ENCODE data around the gene PXYLP1.

PXYLP1 gene

DNA sequence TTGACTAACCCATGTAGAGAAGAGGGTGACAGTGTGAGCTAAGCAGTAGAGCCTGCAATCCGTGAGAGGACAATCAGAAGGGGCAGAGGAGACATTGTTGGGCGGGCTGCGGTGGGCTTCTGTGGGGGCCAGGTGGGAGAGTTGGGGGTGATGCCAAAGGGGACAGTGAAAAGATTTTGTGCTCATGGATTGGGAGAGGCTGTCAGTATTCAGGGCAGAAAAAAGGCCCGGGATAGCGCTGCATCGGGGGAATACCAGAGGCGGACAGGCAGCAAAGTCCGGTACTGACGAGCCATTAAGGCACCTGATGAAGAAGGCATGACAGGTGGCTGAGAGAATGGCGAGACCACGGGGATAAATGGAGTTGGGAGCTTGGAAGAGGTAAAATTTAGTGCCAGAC is 1.3 kb upstream of the PXYLP1 start:
- DNase-seq = no peak

DNA sequence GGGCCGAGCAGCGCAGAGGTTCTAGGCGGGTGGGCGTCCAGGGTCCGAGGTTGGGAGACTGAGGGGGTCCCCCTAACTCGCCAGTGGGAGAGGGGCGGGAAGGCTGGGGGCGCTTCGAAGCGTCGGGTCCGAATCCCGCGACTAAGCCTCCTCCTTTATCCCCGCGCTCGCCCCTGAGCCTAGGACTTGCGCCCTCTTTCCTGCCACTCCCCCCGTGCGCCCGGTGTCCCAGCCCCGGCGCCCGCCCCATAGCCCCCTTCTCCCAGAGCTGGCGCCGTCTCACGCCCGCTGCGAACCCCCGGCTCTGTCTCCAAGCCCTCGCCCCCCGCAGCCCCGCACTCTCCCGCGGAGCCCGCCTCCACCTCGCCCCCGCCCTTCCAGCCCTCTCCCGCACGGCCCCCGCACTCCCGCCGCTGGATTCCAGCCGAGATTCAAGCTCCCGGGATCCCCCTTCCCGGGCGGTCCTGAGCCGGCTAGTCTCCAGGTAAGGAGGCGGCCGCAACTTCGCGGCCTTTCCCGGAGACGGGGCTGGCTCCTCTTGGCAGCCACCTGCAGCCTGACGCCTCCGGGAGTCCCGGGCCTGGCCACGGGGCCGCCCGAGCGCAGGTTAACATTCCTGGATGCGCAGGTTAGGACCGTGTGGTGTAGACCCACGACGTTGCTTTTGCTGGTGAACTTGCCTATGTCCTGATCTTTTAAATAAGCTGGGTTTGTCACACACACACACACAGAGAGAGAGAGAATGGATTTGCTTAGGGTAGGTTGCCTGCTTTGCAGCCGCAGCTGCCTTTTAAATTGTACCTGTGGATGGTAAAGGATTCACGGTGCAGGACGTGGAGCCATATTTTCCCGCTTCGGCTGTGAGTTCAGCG is 563 bp downstream of the PXYLP1 start:
- no peak for DNase-seq

DNA sequence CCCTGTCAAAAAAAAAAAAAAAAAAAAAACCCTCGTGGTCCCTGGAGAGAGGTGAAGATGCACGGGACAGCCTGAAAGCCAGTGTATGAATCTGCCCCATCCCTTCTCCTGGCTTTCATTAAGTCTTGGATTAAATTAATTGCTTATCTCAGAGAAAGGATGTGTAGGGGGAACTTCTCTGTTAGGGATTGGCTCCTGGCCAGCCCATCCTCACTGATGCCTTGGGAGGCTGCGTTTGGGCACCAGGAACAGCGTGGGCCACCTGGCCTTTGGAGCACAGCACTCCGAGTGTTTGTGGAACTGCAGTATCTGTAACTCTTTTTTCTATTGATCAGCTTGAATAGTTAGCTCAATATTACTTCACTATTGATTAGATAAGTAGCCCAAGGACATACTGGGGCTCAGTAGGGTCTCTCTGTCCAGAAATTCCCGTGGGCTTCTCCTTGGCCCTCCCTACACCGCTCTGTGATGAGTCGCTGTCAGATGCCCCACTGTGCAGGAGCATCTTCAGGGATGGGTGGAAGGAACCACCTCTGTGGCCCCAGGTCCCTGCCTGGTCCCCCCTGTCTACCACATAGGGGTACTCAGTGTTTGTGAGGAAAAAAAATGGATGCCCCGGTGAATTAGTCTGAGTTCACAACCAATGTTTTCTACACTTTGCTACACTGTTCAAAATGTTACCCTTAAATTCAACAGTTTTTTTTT is 2.0 kb downstream of the PXYLP1 start:
- no peak for DNase-seq

DNA sequence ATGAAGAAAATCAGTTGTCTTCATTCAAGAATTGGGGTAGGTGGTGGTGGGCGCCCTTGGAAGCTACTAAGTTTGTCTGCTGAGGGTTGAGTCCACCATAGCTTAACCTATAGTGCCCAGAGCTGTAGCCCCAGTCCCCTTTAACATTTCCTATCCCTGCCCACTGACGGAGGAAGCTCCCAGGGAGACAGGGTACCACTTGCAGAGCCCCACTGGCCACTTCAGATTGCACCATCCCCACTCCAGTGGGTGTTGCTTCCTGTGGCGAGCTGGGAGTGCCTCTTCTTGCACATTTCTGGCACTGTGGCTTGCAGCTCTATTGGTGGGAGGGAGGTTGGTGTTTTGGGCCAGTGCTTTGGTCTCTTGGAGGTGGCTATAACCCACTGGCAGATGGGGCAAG is 2.7 kb downstream of the PXYLP1 start:
- no peak for DNase-seq

DNA sequence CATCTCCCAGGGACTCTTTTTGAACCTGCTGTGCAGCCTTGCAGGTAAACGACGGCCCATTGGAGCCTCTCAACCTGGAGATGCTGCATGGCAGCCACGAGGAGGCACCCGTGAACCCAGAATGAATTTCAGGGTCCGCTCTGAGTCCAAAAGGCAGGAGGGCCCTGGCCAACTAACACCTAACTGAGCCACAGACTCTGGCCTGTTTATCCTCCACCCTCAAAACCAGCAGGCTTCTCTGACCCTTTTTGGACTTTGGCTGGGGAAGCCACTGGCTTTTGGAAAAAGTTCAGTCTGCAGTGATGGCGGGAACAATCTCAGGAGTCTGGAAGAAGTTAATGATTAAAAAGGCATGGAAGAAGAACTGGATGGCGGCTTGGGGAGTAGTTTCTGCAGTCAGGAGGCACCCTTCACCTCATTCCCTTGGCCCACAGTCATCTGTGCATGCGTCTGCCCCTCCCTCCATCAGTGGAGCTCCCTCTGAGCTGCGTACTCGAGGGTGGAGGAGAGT is 4.1 kb downstream of the PXYLP1 start:
- no peak for DNase-seq

DNA sequence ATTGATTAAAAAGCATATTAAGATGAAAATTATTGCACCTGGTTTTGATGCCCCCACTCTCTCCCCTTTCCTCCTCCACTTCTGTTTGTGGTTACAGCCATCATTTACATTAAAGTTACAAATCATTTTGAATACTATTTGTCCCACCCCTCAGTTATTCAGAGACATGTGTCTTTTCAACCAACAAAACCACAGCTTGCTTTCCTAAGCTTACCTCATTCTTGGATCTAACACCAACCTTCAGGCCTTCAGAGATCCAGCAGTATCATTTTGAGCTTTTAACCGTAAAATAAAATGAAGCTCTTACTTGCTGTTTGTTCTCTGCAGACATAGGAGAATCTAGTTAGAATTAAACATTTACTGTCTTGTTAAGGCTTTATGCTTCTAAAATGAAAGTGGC is 4.7 kb downstream of the PXYLP1 start:
- no peak for DNase-seq

DNA sequence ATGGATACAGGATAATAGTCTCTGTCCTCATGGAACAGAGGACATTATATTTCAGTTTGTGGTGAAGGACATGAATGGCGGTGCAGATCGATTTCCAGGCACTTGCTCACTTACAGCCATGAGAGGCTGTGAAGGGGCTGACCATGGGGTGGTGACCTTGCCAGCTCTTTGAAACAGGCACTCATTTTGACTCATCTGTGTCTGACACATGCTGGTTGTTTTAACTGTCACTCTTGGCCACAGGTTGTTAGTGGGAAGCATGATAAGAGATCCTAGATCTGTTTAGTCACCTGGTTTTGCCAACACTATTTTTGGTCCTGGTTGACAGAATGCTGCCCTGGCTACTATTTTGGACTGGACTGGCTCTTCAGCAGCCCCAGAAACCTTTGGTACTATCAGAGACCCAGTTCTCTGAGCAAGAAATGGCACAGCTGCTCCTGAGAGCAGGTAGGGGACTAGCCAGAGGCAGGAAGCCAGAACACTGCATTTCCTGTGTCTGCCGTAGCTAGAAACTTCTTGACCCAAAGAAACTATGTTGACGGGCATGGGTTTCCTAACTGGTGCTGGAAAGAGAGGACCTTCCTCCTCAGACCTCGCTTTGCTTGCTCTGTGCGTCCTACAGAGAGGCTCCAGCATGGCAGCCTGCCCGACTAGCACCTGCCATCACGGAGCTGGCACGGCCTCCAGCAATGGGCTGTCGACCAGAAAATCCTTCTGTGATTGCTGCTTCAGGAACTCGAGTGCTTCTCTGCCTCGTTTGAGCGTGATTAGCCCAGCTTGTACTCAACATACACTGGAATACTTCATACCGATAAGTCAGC is 6.3 kb downstream of the PXYLP1 start:
- no peak for DNase-seq

DNA sequence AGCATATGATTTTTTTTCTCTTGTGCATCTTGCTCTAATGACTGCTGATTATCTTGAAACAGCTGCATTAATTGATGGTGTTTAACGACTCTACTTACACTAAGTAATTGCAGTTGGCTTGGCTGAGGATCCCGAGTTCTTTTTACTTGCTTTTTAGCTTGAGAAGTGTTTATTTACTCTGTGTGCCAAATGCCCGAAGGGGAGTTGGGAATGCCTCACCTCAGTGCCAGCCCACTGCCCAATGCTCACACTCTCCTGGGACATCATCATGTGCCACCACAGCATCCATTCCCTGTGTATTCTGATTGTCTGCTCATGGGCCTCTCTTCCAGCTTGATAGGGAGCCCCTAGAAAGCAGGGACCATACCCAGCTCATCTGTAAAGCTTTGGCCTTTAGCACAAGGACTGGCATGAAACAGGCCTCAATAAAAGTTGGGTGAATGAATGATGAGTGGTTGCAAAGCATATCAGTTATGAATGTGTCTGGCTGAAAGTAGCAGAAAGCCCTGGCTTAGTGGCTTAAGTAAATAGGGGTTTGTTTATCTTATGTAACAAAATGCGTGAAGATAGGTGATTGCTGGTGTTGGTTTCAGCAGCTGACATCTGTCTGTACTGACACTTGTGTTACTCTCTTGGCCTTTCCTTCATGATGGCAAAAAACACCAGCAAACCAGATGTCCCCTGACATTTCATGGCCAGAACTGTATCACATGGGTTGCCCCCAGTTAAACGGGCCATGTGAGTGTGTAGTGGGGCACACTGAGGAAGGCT is 8.1 kb downstream of the PXYLP1 start:
- no peak for DNase-seq

DNA sequence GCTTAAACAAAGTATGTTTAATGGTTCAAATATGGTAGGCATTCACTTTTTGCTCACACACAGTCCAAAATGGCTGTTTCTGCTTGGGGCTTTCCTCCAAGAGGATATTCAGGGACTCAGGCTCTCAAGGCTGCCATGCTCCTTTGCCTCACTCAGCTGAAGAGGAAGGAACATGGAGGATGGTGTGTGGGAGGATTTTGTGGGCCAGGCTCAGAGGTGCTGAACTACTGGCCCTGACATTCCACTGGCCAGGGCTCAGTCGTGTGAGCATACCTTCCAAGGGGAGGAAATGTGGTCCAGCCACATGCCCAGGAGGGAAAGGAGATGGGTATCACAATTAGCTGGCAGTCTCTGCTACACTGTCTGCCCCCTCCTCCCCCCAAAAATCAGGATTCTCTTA is 8.7 kb downstream of the PXYLP1 start:
- no peak for DNase-seq

DNA sequence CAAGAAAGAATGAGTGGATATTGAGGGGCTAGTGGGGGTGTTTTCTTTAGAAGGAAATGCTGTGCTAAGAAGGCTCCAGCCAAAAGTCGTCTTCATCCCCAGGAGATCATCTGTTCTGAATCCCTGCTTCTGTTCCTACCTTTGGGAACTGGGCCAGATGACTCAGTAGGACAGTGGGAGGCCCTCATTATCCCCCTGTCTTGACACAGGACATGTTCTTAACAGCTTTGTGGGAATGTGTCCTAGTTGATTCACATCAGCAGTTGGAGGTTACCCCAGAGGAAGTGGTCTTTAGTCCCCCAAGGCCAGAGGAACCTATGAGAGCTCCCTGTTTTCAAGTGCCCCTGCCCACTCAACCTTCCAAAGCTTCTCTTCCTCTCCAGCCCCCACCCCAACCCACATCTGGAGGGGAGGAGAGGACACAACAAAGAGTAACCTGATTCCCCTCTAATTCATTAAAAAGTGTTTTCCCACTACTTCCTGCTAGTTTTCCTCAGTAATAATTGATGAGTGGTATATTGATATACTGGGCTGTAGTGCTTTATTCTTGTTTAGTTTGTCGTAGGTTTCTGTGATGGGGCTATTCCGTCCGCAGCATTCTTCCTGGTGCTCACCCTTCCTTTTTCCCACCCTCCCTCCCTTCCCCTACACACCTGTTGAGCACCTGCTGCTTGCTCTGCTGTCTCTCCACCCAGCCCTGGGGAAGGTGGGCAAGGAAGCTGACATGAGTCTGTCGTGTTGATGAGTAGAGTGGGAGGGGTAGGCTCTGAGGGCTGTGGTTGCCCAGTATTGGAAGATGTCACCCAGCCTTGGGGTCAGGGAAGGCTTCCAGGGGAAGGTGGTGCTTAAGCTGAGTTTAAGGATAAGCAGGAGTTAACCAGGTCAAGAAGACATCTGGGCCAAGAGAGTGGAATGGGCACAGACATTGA is 9.3 kb downstream of the PXYLP1 start:
- no peak for DNase-seq

DNA sequence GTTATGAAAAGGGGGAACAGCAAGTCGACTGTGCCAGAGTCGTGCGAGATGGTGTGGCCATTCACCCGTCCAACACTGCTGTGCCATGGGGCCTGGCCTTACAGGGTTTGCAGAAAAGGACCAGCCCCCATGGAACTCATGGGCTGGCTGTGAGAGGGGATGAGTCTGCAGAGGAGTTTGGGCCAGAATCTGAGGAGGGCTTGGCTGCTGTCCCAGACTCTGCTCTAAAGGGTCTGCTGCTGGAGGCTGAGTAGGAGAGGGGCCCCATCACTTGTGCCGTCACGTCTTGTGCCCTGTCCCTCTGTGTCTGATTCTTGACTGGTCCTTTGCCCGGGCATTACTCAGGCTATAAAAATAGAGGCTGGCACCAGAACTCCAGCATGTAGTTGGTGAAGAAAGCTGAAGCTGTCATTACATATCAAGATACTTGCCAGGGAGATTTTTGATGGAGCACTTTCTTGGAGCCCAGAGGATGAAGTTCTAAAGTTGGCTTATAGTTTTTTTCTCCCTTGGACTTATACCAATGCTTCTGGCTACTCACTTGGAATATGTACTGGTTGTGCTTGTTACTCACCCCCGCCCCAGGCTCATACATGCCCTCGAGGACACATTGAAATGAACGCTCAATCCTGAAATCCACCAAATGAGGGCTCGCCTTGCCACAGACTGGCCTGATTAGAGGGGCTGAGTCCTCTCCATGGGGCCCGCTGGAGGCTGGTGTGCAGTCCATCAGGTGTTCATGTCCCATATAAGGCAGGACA is 10.2 kb downstream of the PXYLP1 start:
- DNase-seq = no peak

DNA sequence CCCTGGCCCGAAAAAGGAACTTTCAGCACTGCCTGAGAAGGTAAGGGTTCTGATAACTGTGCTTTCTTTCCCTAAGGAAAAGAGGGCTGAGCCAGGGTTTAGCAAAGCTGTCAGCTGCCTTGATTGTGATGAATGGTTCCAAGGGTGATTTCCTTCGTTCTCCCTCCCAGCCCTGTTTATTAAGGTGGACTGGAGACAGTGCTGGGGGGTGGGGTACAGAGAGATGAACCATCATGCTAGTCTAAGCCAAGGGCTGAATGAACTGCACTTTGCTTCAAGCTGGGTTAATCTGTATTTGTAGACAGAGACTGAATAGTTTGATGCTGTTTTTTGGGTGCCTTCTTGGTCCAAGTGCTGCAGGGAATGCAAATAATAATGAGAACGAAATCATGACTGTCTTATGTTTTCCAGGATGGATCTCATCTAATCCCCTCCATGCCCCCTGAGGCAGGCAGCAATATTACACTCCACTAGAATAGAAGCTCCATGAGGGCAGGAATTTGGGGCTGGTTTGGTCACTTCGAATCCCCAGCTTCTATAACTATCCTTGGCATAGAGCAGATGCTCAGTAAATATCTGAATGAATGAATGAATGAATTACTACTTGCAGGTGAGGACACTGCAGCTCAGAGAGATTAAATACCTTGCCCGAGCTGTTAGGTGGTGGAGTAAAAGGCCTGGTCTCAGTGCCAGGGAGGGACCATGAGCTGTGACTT is 10.9 kb downstream of the PXYLP1 start:
- DNase-seq = no peak

DNA sequence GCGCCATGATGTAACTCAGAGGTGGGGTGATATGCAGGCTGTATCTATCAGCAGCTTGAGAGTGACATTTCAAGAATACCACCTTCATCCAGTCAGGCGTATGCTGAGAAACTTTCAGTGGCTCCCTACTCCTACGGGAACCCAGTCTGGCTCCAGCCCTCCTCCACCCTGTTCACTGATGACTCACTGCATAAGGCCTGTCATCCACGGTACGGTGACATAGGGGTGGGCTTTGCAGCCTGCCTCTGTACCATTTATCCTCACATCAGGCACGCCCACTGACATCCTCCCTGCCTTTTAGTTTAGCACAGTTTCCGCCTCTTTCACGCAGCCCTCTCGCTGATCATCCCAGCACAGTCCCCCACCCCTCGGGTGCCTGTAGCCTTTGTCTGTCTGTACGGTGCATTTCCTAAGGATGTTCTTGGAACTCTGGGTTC is 11.7 kb downstream of the PXYLP1 start:
- DNase-seq = no peak

DNA sequence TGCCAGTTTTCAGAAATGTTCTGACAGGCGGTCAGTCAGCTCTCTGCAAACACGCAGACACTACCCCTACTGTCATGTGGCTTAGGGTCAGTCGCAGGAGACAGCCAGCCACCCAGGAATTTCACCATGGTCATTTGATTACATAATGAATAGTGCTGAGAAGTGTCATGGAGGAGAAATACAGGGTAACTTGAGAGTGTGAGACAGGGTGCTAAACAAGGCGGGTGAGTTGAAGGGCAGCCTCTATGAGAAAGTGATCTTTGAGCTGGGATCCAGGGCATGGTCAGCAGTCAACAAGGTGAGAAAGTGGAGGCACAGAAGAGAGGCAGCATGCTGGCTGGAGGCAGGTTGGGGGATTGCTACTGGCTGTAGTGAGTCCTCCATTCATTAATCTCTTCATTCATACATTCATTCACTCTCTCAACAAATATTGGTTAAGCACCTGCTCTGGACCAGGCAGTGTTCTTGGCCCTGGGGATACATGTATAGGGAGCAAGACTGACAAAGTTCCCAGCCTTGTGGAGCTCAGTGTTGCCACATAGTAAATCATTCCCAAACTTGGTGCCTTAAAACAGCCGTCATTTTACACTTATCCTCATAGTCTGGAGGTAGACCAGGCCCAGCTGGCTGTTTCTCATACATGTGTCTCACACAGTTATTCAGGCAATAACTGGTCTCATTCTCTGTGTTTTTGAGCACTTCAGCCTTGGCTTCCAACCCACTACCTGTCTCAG is 14.8 kb downstream of the PXYLP1 start:
- DNase-seq = no peak

DNA sequence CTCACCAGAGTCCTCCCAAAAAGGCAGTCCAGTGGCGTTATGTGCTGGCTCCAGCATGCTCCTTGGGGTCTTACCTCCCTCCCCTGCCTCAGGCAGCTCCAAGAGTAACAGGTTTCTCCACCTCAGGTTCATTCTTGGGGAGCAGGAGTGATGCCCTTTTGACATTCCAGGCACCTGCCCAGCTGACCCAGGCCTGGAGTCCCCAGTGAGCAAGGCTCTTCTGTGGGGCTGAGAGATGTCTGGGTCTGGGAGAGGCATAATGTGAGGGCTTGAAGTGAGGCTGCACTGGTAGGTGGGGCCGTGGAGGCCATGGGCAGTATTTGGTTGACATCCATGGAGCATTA is 15.3 kb downstream of the PXYLP1 start:
- DNase-seq = no peak

DNA sequence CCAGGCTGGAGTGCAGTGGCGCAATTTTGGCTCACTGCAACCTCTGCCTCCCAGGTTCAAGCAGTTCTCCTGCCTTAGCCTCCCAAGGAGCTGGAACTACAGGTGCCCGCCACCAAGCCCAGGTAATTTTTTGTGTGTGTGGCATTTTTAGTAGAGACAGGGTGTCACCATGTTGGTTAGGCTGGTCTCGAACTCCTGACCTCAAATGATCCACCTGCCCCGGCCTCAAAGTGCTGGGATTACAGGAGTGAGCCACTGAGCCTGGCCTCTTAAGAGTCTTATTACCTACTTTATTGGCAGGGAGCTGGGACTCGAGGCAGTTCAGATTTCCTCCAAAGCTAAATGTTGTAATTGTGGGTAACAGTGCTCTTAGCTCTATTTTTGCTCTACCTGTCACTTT is 16.4 kb downstream of the PXYLP1 start:
- no peak for DNase-seq

DNA sequence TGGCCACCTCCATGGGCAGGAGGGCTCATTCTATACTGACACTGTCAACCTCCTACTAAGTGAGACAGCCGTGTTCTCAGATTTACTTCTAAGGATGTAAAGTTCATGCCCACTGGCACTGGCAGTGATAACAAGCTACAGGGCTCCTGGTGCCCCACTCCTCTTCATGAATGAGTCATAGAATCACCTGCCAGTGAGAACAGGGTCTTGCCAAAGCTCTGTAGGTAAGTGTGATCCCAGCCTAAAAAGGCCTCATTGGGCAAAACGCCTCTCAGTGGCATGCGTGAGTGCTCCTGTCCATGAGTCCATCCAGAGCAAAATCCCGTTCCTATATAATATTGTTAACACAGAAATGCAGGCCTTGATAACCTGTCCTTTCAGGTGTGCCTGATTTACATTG is 17.4 kb downstream of the PXYLP1 start:
- no peak for DNase-seq

DNA sequence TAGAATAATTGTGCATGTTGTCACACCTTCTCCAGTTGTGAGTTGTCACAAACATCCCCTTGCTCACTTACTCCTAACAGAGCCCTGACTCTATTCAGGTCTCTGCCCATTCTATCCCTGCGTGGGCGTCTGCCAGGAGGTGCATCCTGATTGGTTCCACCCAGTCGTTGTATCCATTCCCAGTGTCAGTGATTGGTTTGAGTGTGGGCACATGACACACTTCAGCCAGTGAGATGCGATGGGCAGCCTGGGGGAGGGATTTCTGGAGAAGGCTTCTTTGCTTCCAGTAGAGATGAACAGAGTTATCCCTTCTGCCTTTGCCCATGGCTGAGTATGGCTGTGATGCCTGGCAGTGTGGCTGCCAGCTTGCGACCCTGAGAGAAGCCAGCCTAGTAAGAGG is 18.7 kb downstream of the PXYLP1 start:
- DNase-seq = no peak

DNA sequence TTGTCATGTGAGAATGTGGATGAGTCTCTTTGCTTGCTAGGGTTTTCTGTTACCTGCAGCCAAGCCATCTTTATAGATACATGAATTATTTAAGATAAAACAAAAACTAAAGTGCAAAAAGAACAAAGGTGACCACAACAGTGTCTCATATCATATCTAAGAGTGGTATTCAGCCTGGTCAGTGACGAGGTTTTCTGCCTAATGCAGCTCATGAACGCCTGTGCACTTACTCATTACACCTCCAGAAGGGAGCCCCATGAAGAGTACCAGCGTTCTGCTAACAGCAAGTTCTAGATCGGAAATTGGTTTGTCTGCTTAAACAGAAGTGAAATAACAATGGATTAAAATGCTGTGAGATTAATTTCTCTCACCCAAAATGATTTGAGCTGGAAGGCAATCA is 19.2 kb downstream of the PXYLP1 start:
- DNase-seq = no peak

Data from T1000 (cell line).